ES-I3 (cell line): Measurements from ENCODE around the gene IRX4.
A peak's percentile ranks its signal among the peaks of the same experiment; 100 is the strongest.

Experiments
- H3K36me3 ChIP-seq: 2 replicates; pipeline ENCODE4 v1.6.1; 2013; ENCODE audit warnings: mild to moderate bottlenecking, low read length, control low read depth, moderate library complexity; ENCODE audit not compliant: insufficient read depth
- H3K4me1 ChIP-seq: 2 replicates; pipeline ENCODE4 v1.6.1; 2013; ENCODE audit warnings: mild to moderate bottlenecking, control low read depth, low read length; ENCODE audit not compliant: insufficient read depth
- H3K9ac ChIP-seq: 2 replicates; pipeline ENCODE4 v1.6.1; 2013; ENCODE audit warnings: low read depth, mild to moderate bottlenecking, low read length, moderate library complexity
- H3K9me3 ChIP-seq: 2 replicates; pipeline ENCODE4 v1.6.1; 2013; ENCODE audit warnings: mild to moderate bottlenecking, low read length, moderate library complexity; ENCODE audit not compliant: control insufficient read depth, insufficient read depth

Gene IRX4

GRCh38 chr5:1882337-1883119 lies at the start of gene IRX4:
Gene IRX4, minus strand, starts transcription at chr5:1882925. Its CDS starts 278 bp downstream, at chr5:1882647.
- no peaks in the 10 kb centered on the region for H3K9me3 ChIP-seq
- peak within 1 kb of the TSS; percentile 61 for H3K9ac ChIP-seq

GRCh38 chr5:1931604-1932231 lies 49.0 kb upstream of the IRX4 start:
- peaks cover 8% of the 10 kb centered on the region for H3K4me1 ChIP-seq
- H3K36me3 ChIP-seq = no peaks in the 10 kb centered on the region
- no peaks in the 10 kb centered on the region for H3K9me3 ChIP-seq
- H3K9ac ChIP-seq = peak overlapping the region; percentile 69

More at GRCh38 chr5:1882337-1883119, at the start of gene IRX4:
- Histone ChIP-seq H3K36me3 (no peaks in the 10 kb centered on the region), H3K4me1 (no peaks in the 10 kb centered on the region; the same call in 1 of the 2 replicates)

- H3K36me3 ChIP-seq = no peaks in the 10 kb centered on the region
- peak overlapping the region; percentile 69 for H3K9ac ChIP-seq
- H3K9me3 ChIP-seq = no peaks in the 10 kb centered on the region
- peaks cover 8% of the 10 kb centered on the region for H3K4me1 ChIP-seq
Measured at GRCh38 chr5:1930880-1931603, 48.3 kb upstream of the IRX4 start.

GRCh38 chr5:1930501-1930879 lies 47.8 kb upstream of the IRX4 start:
- peak overlapping the region; percentile 69; the same call in 1 of the 2 replicates for H3K9ac ChIP-seq
- H3K36me3 ChIP-seq = no peaks in the 10 kb centered on the region
- no peaks in the 10 kb centered on the region for H3K9me3 ChIP-seq
- H3K4me1 ChIP-seq = peaks cover 8% of the 10 kb centered on the region

- no peaks in the 10 kb centered on the region for H3K36me3 ChIP-seq
- H3K9ac ChIP-seq = no peak overlapping the region
- H3K4me1 ChIP-seq = peaks cover 8% of the 10 kb centered on the region
- no peaks in the 10 kb centered on the region for H3K9me3 ChIP-seq
Measured at GRCh38 chr5:1929108-1929991, 46.6 kb upstream of the IRX4 start.

GRCh38 chr5:1926471-1927341 lies 44.0 kb upstream of the IRX4 start:
- H3K9me3 ChIP-seq = no peaks in the 10 kb centered on the region
- no peaks in the 10 kb centered on the region for H3K36me3 ChIP-seq
- peaks cover 5% of the 10 kb centered on the region; the same call in 1 of the 2 replicates for H3K4me1 ChIP-seq
- no peak overlapping the region for H3K9ac ChIP-seq

GRCh38 chr5:1926071-1926440 lies 43.3 kb upstream of the IRX4 start:
- no peaks in the 10 kb centered on the region for H3K36me3 ChIP-seq
- no peak overlapping the region for H3K9ac ChIP-seq
- 0 out of 2 replicates have a peak, but pooled peaks cover 4% of the 10 kb centered on the region for H3K4me1 ChIP-seq
- no peaks in the 10 kb centered on the region for H3K9me3 ChIP-seq

GRCh38 chr5:1925111-1926070 lies 42.7 kb upstream of the IRX4 start:
- no peaks in the 10 kb centered on the region for H3K36me3 ChIP-seq
- no peaks in the 10 kb centered on the region for H3K9me3 ChIP-seq
- H3K9ac ChIP-seq = no peak overlapping the region
- 0 out of 2 replicates have a peak, but pooled peaks cover 4% of the 10 kb centered on the region for H3K4me1 ChIP-seq

- Histone ChIP-seq H3K4me1 (0 out of 2 replicates have a peak, but pooled peaks cover 4% of the 10 kb centered on the region), H3K9me3 (no peaks in the 10 kb centered on the region)
Measured at GRCh38 chr5:1923766-1924165, 41.0 kb upstream of the IRX4 start.

GRCh38 chr5:1923341-1923740 lies 40.6 kb upstream of the IRX4 start:
- no peak overlapping the region for H3K9ac ChIP-seq
- no peaks in the 10 kb centered on the region for H3K9me3 ChIP-seq
- 0 out of 2 replicates have a peak, but pooled peaks cover 4% of the 10 kb centered on the region for H3K4me1 ChIP-seq
- H3K36me3 ChIP-seq = no peaks in the 10 kb centered on the region

More at GRCh38 chr5:1923766-1924165, 41.0 kb upstream of the IRX4 start:
- no peaks in the 10 kb centered on the region for H3K36me3 ChIP-seq
- no peak overlapping the region for H3K9ac ChIP-seq

GRCh38 chr5:1921711-1922110 lies 39.0 kb upstream of the IRX4 start:
- Histone ChIP-seq H3K36me3 (no peaks in the 10 kb centered on the region), H3K9me3 (no peaks in the 10 kb centered on the region), H3K9ac (no peak overlapping the region), H3K4me1 (no peaks in the 10 kb centered on the region)

- Histone ChIP-seq H3K36me3 (no peaks in the 10 kb centered on the region), H3K4me1 (no peaks in the 10 kb centered on the region), H3K9me3 (no peaks in the 10 kb centered on the region), H3K9ac (no peak overlapping the region)
Measured at GRCh38 chr5:1919750-1920149, 37.0 kb upstream of the IRX4 start.
